ENCODE results near the gene RSPO1. TPM values are rescaled to one million over a fixed set of nuclear protein-coding genes. Genes with fewer than 3 reads are reported as not detected.

RSPO1 gene
- polyA plus RNA-seq, 1 of the 3 experiments (the other 2 are of a cell fraction): 0.03 TPM

DNA sequence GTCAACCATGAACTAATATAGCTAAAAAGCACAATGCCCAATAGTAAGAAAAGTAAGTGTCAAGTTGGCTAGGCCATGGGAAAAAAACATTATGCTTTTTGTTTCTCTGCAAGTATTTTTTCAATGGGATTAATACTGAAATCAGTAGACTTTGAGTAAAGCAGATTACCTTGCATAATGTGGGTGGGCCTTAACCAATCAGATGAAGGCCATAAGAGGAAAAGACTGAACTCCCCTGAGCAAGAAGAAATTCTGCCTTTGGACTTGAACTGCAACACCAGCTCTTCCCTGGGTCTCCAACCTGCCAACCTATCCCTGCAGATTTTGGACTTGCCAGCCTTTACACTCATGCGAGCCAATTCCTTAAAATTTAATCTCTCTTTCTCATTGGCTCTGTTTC, 6.4 kb upstream of the RSPO1 start:
- 39% methylated on average over 1 of the region's 1 CpG for WGBS (ENCODE audit: low lambda C conversion rate)

DNA sequence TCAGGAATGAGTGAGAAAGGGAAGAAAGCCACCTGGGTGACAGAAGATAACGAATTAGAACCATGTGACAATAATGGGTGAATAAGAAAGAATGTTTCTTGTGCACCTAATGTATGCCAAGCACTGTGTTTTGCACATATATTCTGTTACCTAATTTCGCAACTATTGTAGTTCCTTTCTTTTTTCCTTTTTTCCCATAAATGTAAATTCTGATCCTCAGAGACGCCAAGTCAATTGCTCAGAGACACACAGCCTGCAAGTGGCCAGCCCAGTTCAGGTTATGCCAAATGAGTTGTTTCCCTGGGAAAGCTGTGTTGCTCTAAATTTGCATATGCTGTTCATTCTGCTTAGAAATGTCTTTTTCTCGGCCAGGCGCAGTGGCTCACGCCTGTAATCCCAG, 1.7 kb upstream of the RSPO1 start:
- whole genome bisulfite sequencing (ENCODE audit: low lambda C conversion rate): 65% methylated on average over 6 of the region's 6 CpGs
- ChIA-PET CTCF (no interaction called here), POLR2A (no interaction called here)
- H3K27ac ChIP-seq (ENCODE audit: low read depth in 2 of 2, low read length in 1 of 2): no peak overlapping the region
- no peak for TF ChIP-seq RAD21 (IDR thresholded peaks at IDR 0.05; ENCODE audit: low read length)
- no peak for TF ChIP-seq TCF12 (IDR thresholded peaks at IDR 0.05)
- no peak overlapping the region for H2AFZ ChIP-seq (ENCODE audit: low read depth)
- H3K4me2 ChIP-seq: no peak overlapping the region
- no peaks in the 10 kb centered on the region; a peak in 1 of 4 replicates for H3K4me1 ChIP-seq (ENCODE audit: control insufficient read depth in 1 of 2, insufficient read depth in 2 of 2, low read depth in 1 of 2, low read length in 1 of 2)
- DNase-seq: no peak
- H3K4me3 ChIP-seq (ENCODE audit: low read depth in 2 of 2, low read length in 1 of 2): no peak overlapping the region
- H3F3A ChIP-seq (replicated peaks; ENCODE audit: insufficient read depth): no peaks in the 10 kb centered on the region
- no peaks in the 10 kb centered on the region for H3K36me3 ChIP-seq (replicated peaks in 1 of 2; ENCODE audit: control insufficient read depth in 1 of 2, insufficient read depth in 2 of 2, low read length in 1 of 2)
- H3K79me2 ChIP-seq (ENCODE audit: insufficient read depth): no peaks in the 10 kb centered on the region
- no peaks in the 10 kb centered on the region for H4K20me1 ChIP-seq (ENCODE audit: insufficient read depth)
- H3K9me3 ChIP-seq: no peaks in the 10 kb centered on the region
- H3K27me3 ChIP-seq (ENCODE audit: insufficient read depth): peaks cover 67% of the 10 kb centered on the region
- H3K9ac ChIP-seq: no peak overlapping the region
- H3K9me2 ChIP-seq: no peaks in the 10 kb centered on the region

More for the DNA sequence above, 6.4 kb upstream of the RSPO1 start:
- Histone ChIP-seq H4K20me1 (ENCODE audit: insufficient read depth) (no peaks in the 10 kb centered on the region), H3K79me2 (ENCODE audit: insufficient read depth) (no peaks in the 10 kb centered on the region), H3F3A (replicated peaks; ENCODE audit: insufficient read depth) (no peaks in the 10 kb centered on the region), H3K9me2 (no peaks in the 10 kb centered on the region), H3K4me1 (ENCODE audit: control insufficient read depth in 1 of 2, insufficient read depth in 2 of 2, low read depth in 1 of 2, low read length in 1 of 2) (no peaks in the 10 kb centered on the region), H3K27me3 (ENCODE audit: insufficient read depth) (peaks cover 30% of the 10 kb centered on the region), H3K4me3 (ENCODE audit: low read depth in 2 of 2, low read length in 1 of 2) (no peak overlapping the region), H3K9ac (no peak overlapping the region), H3K27ac (ENCODE audit: low read depth in 2 of 2, low read length in 1 of 2) (no peak overlapping the region), H3K36me3 (replicated peaks in 1 of 2; ENCODE audit: control insufficient read depth in 1 of 2, insufficient read depth in 2 of 2, low read length in 1 of 2) (no peaks in the 10 kb centered on the region), H3K4me2 (no peak overlapping the region), H2AFZ (ENCODE audit: low read depth) (no peak overlapping the region), H3K9me3 (no peaks in the 10 kb centered on the region)
- no peak for TF ChIP-seq TEAD4 (IDR thresholded peaks at IDR 0.05; ENCODE audit: borderline replicate concordance, insufficient read depth)
- no peak for TF ChIP-seq RFX5 (IDR thresholded peaks at IDR 0.05; ENCODE audit: low read length)
- TF ChIP-seq JUND (IDR thresholded peaks at IDR 0.05): no peak
- CTCF ChIA-PET: no interaction called here
- POLR2A ChIA-PET: no interaction called here
- DNase-seq: no peak

DNA sequence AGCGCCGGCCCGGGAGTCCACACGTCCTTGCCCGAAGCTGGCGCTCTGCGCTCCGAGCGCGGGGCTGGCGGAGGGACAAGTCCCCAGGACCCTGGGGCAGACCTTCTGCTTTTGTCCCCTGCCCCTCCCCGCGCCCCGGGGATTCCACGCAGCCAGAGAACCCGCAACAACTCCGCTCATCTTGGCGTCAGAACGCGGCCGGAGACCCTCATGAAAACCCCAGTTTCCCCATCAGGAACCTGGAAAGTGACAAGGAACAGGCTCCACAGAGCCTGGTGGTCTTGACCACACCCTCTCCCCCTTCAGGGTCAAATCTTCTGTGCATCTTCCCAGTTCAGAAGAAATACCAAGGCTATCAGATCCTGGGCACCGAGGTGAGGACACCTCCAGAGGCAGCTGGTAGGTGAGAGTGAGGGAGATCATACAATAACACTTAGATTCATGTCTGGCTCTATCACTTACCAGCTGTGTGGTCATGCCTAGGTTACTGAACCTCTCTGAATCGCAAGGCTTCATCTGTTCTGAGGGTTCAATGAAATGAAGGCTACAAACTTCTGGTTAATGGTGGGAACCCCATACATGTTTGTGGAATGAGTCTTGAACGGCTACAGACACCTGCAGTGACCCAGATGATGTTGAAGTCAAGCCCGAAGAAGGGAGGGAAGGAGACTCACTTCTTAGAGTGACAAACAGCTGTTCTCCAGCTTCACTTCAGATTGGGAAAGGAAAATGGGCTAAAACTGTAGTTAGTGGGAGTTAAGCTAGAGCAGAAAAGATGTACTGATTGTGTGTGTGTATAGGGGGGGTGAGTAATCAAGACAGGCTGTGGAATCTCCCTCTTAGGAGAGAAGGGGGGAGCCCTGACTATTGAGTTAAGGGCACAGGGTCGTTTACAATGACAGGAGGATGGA, 555 bp upstream of the RSPO1 start:
- ChIA-PET POLR2A (interaction anchor here (1.1 kb wide), 1 partner anchor 54 kb away, joined by 3 read pairs; no protein-coding TSS in a partner anchor), CTCF (interaction anchor here (0.9 to 2.2 kb wide), 5 partner anchors 26 to 120 kb away, joined by 3 to 9 read pairs (median 5); partner anchors contain the start of gene MEAF6)
- TF ChIP-seq NFIC (IDR thresholded peaks at IDR 0.05; ENCODE audit: borderline replicate concordance) (no peak), SMC3 (IDR thresholded peaks at IDR 0.05; ENCODE audit: low read depth, low read length) (no peak)
- TF ChIP-seq, protein P1, sequence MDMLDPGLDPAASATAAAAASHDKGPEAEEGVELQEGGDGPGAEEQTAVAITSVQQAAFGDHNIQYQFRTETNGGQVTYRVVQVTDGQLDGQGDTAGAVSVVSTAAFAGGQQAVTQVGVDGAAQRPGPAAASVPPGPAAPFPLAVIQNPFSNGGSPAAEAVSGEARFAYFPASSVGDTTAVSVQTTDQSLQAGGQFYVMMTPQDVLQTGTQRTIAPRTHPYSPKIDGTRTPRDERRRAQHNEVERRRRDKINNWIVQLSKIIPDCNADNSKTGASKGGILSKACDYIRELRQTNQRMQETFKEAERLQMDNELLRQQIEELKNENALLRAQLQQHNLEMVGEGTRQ (IDR thresholded peaks at IDR 0.05; ENCODE audit: borderline replicate concordance, low read depth, low read length): no peak
- Histone ChIP-seq H3K9me3 (no peaks in the 10 kb centered on the region), H2AFZ (ENCODE audit: low read depth) (no peak overlapping the region), H3K9me2 (no peaks in the 10 kb centered on the region), H3K27me3 (ENCODE audit: insufficient read depth) (peaks cover 79% of the 10 kb centered on the region), H3K4me2 (peak overlapping the region; percentile 73; the same call in 1 of the 2 replicates), H3K27ac (ENCODE audit: low read depth in 2 of 2, low read length in 1 of 2) (no peak overlapping the region), H3K4me3 (ENCODE audit: low read depth in 2 of 2, low read length in 1 of 2) (no peak overlapping the region; a peak in 2 of 4 replicates), H3F3A (replicated peaks; ENCODE audit: insufficient read depth) (no peaks in the 10 kb centered on the region), H3K79me2 (ENCODE audit: insufficient read depth) (no peaks in the 10 kb centered on the region), H3K36me3 (replicated peaks in 1 of 2; ENCODE audit: control insufficient read depth in 1 of 2, insufficient read depth in 2 of 2, low read length in 1 of 2) (no peaks in the 10 kb centered on the region), H3K4me1 (ENCODE audit: control insufficient read depth in 1 of 2, insufficient read depth in 2 of 2, low read depth in 1 of 2, low read length in 1 of 2) (no peaks in the 10 kb centered on the region; a peak in 1 of 4 replicates), H3K9ac (no peak overlapping the region), H4K20me1 (ENCODE audit: insufficient read depth) (no peaks in the 10 kb centered on the region)
- no peak for DNase-seq
- 9% methylated on average over 6 of the region's 26 CpGs for WGBS (ENCODE audit: low lambda C conversion rate)
